Endothelial cell (in vitro differentiated cells): ENCODE results near the gene ACSF3. TPM values are rescaled to one million over a fixed set of nuclear protein-coding genes. Genes with fewer than 3 reads are reported as not detected.

Experiments
- DNase-seq: peaks from one replicate; pipeline ENCODE4 v3.0.0; 2021; ENCODE audit warnings: low spot score
- H3K27ac Mint-ChIP-seq: one replicate; pipeline ENCODE4 v1.8.0; 2021; ENCODE audit warnings: mixed read lengths, inconsistent platforms; ENCODE audit not compliant: unreplicated experiment
- H3K27me3 Mint-ChIP-seq: one replicate; pipeline ENCODE4 v1.8.0; 2021; ENCODE audit warnings: mild to moderate bottlenecking, moderate library complexity, mixed read lengths, inconsistent platforms; ENCODE audit not compliant: unreplicated experiment
- H3K36me3 Mint-ChIP-seq: one replicate; pipeline ENCODE4 v1.8.0; 2021; ENCODE audit warnings: mild to moderate bottlenecking, low read depth, mixed read lengths, inconsistent platforms; ENCODE audit not compliant: unreplicated experiment
- H3K4me1 Mint-ChIP-seq: one replicate; pipeline ENCODE4 v1.8.0; 2021; ENCODE audit warnings: mild to moderate bottlenecking, mixed read lengths, inconsistent platforms; ENCODE audit not compliant: unreplicated experiment
- H3K4me3 Mint-ChIP-seq: one replicate; pipeline ENCODE4 v1.8.0; 2021; ENCODE audit warnings: mild to moderate bottlenecking, mixed read lengths, inconsistent platforms; ENCODE audit not compliant: unreplicated experiment
- H3K9me3 Mint-ChIP-seq: one replicate; pipeline ENCODE4 v1.8.0; 2021; ENCODE audit warnings: mixed read lengths, inconsistent platforms; ENCODE audit not compliant: unreplicated experiment
- CTCF ChIP-seq: fragments of 200-600 bp; sonication (generic); IDR thresholded peaks from one replicate; pipeline ENCODE4 v1.5.0; 2021; ENCODE audit warnings: antibody characterized with exemption; ENCODE audit not compliant: unreplicated experiment
- total RNA-seq: library from RNA; stranded (reverse); fragmentation: NEBNext Ultra II Directional; extraction: Animal tissue kit (Norgen Biotek cat#: 25700); gene quantifications from one replicate; pipeline ENCODE4 v1.2.1, GENCODE V29; 2021; ENCODE audit not compliant: unreplicated experiment

ACSF3 gene
- total RNA-seq, 1 donor from 2014 or later = 28.2 TPM

GRCh38 chr16:89157778-89158177 is 64.1 kb downstream of the ACSF3 start:
- H3K27ac Mint-ChIP-seq = no peak overlapping the region
- no peak overlapping the region for H3K4me3 Mint-ChIP-seq
- peaks cover 18% of the 10 kb centered on the region for H3K27me3 Mint-ChIP-seq
- no peak for DNase-seq
- no peaks in the 10 kb centered on the region for H3K36me3 Mint-ChIP-seq
- no peaks in the 10 kb centered on the region for H3K4me1 Mint-ChIP-seq
- no peaks in the 10 kb centered on the region for H3K9me3 Mint-ChIP-seq
- no peak for TF ChIP-seq CTCF

GRCh38 chr16:89159066-89159849 is 65.6 kb downstream of the ACSF3 start:
- Mint-ChIP-seq H3K27ac (no peak overlapping the region), H3K36me3 (no peaks in the 10 kb centered on the region), H3K4me3 (no peak overlapping the region), H3K4me1 (no peaks in the 10 kb centered on the region), H3K9me3 (no peaks in the 10 kb centered on the region), H3K27me3 (peaks cover 18% of the 10 kb centered on the region)
- no peak for TF ChIP-seq CTCF
- no peak for DNase-seq

DNA sequence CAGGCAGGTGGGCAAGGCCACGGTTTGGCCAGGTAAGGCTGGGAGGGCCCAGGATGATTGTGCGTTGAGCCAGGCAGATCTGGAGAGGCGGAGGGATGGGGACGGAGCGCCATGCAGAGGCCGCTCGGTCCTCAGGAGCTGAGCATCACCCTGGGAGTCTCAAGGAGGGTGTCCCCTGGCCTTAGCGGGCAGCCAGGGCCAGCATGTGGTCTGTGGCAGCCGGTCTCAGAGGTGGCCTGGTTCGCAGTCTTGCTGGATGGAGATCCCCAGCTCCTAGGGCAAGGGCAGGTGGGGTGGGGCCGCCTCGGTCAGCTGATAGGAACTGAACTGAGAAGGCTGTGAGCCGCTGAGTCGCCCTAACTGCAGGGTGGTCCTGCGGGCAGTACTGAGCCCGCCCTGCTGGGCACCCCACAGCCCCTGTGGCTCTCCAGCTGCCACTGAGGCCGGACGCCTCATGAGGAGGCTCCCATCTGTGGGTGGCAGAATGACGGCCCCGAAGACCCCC is 66.2 kb downstream of the ACSF3 start:
- no peaks in the 10 kb centered on the region for H3K9me3 Mint-ChIP-seq
- H3K27ac Mint-ChIP-seq = no peak overlapping the region
- H3K4me1 Mint-ChIP-seq = no peaks in the 10 kb centered on the region
- TF ChIP-seq CTCF = no peak
- H3K36me3 Mint-ChIP-seq = no peaks in the 10 kb centered on the region
- no peak for DNase-seq
- H3K4me3 Mint-ChIP-seq = no peak overlapping the region
- peaks cover 13% of the 10 kb centered on the region for H3K27me3 Mint-ChIP-seq

DNA sequence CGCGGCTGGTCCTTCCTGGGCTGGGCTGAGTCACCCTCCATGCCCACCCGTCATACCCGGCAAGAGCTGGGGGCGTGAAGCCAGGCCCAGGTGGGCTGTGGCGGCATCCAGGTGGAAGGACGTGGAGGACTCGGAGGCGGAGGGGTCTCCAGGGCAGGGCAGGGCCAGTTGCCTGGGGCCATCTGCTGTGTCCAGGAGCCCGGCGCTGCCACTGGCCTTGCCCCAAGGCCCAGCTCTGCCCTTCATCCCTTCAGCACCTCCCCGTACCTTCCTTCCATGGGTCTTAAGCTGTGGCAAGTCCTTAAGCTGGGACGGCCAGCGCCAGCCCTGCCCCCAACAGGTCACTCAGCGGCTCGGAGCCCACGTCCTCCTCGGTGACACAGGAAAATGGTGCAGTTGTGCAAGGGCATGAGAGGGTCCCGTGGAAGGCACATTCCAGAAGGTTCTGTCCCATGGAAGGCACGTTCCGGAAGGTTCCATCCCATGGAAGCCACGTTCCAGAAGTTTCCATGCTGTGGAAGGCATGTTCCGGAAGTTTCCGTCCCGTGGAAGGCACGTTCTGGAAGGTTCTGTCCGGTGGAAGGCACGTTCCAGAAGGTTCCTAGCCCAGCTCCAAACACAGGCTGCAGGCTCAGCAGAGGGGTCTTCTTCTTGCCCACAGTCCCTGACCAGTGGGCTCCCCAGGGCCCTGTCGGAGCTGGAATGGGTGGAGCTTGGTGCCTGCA is 67.5 kb downstream of the ACSF3 start:
- Mint-ChIP-seq H3K4me3 (no peak overlapping the region), H3K27ac (no peak overlapping the region), H3K27me3 (peaks cover 12% of the 10 kb centered on the region), H3K9me3 (no peaks in the 10 kb centered on the region), H3K36me3 (no peaks in the 10 kb centered on the region), H3K4me1 (no peaks in the 10 kb centered on the region)
- no peak for TF ChIP-seq CTCF
- DNase-seq = no peak
